Colonic mucosa (tissue), 4 donors: ENCODE data around the gene CCDC71. TPM values are rescaled to one million over a fixed set of nuclear protein-coding genes. Genes with fewer than 3 reads are reported as not detected.

Experiments used
- DNase-seq: peaks from one replicate; pipeline ENCODE4 v3.0.0-alpha.2; 2020
- H3K27ac ChIP-seq: fragments of 200-600 bp; one replicate; pipeline ENCODE4 v1.8.0; 2021
- H3K27me3 ChIP-seq: fragments of 200-600 bp; one replicate; pipeline ENCODE4 v1.8.0; 2021
- H3K36me3 ChIP-seq: fragments of 200-600 bp; one replicate; pipeline ENCODE4 v1.8.0; 2021
- H3K4me1 ChIP-seq: fragments of 200-600 bp; one replicate; pipeline ENCODE4 v1.8.0; 2021; ENCODE audit warnings: mild to moderate bottlenecking
- H3K4me3 ChIP-seq: fragments of 200-600 bp; one replicate; pipeline ENCODE4 v1.8.0; 2021
- H3K9ac ChIP-seq, 2 donors: one replicate each; pipeline ENCODE4 v1.7.0; 2013; ENCODE audit warnings: control low read depth in 2 of 2, low read depth in 2 of 2, low read length in 2 of 2
- H3K9me3 ChIP-seq: fragments of 200-600 bp; one replicate; pipeline ENCODE4 v1.8.0; 2021
- intact Hi-C: fragments of 100-400 bp; cut with DNase I; formaldehyde crosslinking; loops from one replicate; pipeline ENCODE4 v1.14.1; 2022
- total RNA-seq, 2 donors: library from RNA; stranded (reverse); fragmentation: NEBNext Ultra II Directional in 1 of 2; extraction: Animal tissue kit (Norgen Biotek cat#: 25700) in 1 of 2; gene quantifications; one replicate each; pipeline ENCODE4 v1.2.1, GENCODE V29; 2021
- TF ChIP-seq, protein P1 (sequence below): fragments of 200-600 bp; IDR thresholded peaks from one replicate; pipeline ENCODE4 v1.8.0; 2022; ENCODE audit warnings: antibody characterized with exemption, mild to moderate bottlenecking
- donor health status: healthy.
- donor health status: DM: no; HTN: no; CAD: no.
- donor health status: DM: no; HTN: no; CAD: no.

Gene CCDC71
- total RNA-seq, 2 donors from 2014 or later, result 17.8 to 22.6 TPM

DNA sequence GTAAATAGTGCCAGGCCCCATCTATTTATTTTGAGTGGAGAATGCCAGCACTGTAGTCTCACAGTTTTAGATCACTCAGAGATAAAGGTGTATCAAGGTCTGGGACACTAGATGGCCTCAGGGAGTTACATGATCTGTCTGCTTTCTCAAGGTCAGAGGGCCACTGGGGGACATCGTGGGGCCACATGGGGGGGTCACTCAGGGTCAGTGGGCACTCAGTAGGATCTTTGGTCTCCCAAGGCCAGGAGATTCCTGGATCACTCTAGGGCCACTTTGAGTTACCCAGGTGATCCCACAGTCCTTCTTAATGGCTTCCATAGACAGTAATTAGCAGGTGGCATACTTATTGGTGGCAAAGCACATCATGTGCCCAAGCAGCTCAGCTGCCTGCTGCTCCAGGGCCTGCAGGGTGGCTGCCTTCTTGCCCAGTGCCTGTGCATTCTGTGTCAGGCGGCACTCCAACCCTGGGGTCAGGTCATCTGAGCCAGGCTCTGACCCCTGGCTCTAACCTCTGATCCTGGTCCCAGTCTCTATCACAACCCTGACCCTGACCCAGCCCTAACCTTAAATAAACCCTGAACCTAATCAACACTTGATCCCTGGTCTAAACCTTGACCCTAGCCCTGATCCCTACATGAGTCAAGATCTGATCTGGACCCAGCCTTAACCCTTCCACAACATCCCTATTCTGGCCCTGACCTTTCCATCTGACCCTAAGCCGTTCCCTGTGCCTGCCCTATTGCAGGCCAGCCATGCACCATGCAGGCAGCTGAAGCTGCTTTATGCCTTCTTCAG lies 31.5 kb downstream of the CCDC71 start:
- no peaks in the 10 kb centered on the region for H3K27me3 ChIP-seq
- no peaks in the 10 kb centered on the region for H3K36me3 ChIP-seq
- H3K9me3 ChIP-seq, result no peaks in the 10 kb centered on the region
- TF ChIP-seq, protein P1, sequence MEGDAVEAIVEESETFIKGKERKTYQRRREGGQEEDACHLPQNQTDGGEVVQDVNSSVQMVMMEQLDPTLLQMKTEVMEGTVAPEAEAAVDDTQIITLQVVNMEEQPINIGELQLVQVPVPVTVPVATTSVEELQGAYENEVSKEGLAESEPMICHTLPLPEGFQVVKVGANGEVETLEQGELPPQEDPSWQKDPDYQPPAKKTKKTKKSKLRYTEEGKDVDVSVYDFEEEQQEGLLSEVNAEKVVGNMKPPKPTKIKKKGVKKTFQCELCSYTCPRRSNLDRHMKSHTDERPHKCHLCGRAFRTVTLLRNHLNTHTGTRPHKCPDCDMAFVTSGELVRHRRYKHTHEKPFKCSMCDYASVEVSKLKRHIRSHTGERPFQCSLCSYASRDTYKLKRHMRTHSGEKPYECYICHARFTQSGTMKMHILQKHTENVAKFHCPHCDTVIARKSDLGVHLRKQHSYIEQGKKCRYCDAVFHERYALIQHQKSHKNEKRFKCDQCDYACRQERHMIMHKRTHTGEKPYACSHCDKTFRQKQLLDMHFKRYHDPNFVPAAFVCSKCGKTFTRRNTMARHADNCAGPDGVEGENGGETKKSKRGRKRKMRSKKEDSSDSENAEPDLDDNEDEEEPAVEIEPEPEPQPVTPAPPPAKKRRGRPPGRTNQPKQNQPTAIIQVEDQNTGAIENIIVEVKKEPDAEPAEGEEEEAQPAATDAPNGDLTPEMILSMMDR, result no peak
- intact Hi-C loops, result no loop called here
- no peak for DNase-seq
- H3K9ac ChIP-seq, result no peak overlapping the region
- H3K4me3 ChIP-seq, result no peak overlapping the region
- H3K4me1 ChIP-seq, result peaks cover 8% of the 10 kb centered on the region
- no peak overlapping the region for H3K27ac ChIP-seq

DNA sequence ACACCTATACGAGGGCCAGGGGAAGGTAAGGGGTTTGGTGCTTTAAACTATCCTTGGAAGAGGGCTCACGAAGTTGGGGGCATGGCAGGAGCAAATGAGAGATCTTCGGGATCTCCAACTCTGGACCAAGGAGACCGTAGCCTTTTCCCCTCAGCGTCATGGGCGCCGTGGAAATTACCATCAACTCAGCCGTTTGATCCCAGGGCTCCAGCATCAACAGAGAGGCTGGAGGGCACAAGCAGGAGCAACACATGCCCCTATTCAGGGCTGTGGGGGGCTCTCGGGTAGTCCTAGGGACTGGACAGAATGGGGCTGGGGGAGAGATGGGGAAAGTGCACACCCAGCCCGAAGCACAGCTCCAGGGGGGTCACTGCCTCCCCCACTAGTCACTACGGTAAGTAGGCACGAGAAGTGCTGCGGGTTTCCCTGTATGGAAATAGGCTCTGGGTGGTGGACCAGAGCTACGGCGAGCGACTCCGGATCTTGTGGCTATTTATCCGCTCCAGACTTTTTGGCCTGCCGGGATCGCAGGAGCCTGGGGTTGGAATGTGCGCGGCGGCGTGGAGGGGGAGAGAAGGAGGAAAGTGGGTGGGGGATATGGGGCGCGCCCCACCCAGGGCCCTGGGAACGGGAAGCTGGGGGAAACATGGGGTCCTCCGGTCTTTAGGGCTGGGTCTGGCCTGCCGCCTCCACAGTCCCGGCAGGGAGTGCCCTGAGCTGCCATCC lies 32.7 kb downstream of the CCDC71 start:
- peak overlapping the region; percentile 69 for H3K27ac ChIP-seq
- DNase-seq, result peak; percentile 90
- intact Hi-C loops, result no loop called here
- TF ChIP-seq, protein P1, result no peak
- peak overlapping the region; percentile 68 to 76 for H3K9ac ChIP-seq
- peak overlapping the region; percentile 51 for H3K4me3 ChIP-seq
- H3K9me3 ChIP-seq, result no peaks in the 10 kb centered on the region
- H3K36me3 ChIP-seq, result no peaks in the 10 kb centered on the region
- peaks cover 8% of the 10 kb centered on the region for H3K4me1 ChIP-seq
- H3K27me3 ChIP-seq, result no peaks in the 10 kb centered on the region

DNA sequence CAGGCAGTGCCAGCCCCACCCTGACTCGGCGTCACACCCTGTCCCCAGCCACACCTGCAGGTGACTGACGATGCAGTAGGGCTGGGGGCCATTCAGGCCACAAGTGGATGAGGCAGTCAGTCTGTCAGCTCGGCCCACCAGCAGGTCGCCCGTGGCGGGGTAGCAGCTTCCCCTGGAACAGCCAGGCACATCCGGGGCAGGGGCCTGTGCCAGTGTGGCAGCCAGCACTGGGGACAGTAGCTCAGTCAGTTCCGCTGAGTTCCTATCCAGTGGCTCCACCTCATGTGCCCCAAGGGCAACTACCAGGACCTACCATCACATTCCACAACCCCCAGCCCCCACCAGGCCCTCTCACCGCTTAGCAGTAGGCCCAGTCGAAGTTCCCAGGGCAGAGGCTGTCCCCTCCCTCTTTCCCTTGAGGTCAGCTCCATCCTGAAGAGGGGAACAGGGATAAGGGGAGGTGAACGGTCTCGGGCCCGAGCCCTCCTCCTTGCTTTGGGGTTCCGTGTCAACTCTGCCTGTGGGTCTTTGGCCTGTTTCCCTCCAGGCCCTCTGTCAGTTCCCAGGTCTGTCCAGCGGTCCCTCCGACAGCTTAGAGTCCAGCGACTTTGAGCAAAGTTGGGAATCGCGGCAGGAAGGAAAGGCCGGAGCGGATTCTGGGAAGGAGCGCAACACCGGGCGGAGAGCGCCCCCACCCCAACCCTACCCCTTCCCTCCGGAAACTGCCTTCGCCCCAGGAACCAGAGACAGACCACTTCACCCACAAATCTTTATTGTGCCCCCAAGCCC lies 33.5 kb downstream of the CCDC71 start, which contains the start of gene LAMB2:
LAMB2 (minus strand) TSS at position 614 of the 789 bp plus-strand sequence; CDS start at position 431, 183 bp downstream.
- Histone ChIP-seq H3K27ac (peak within 1 kb of the TSS; percentile 69), H3K4me3 (peak within 1 kb of the TSS; percentile 51), H3K9ac (peak within 1 kb of the TSS; percentile 68 to 76), H3K4me1 (peaks cover 8% of the 10 kb centered on the region), H3K27me3 (no peaks in the 10 kb centered on the region), H3K9me3 (no peaks in the 10 kb centered on the region), H3K36me3 (no peaks in the 10 kb centered on the region)
- intact Hi-C loops, result no loop called here
- peak; percentile 90 for DNase-seq
- TF ChIP-seq, protein P1, result no peak

DNA sequence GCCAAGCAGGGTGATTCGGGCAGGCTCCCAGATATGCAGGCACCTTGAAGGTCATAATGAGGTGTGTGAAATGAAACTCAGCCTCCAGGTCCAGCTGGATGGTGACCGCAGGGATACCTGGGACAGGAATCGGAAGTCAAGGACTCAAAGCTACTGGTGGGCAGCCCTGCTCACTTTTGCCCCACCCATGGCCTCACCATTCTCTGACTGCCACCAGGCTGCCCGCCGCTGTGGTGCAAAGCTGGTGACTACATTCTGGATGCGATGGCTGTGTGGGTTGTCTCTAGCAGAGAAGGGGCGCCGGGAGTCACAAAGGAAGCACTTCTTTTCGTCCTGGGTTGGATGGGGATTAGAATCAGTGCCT lies 34.1 kb downstream of the CCDC71 start:
- H3K27me3 ChIP-seq, result no peaks in the 10 kb centered on the region

More for the DNA sequence above, 34.1 kb downstream of the CCDC71 start:
- Histone ChIP-seq H3K9ac (peak overlapping the region; percentile 54 to 68), H3K27ac (peak overlapping the region; percentile 69), H3K9me3 (no peaks in the 10 kb centered on the region), H3K4me1 (peaks cover 8% of the 10 kb centered on the region), H3K36me3 (no peaks in the 10 kb centered on the region), H3K4me3 (peak overlapping the region; percentile 51)
- no peak for DNase-seq
- TF ChIP-seq, protein P1, result no peak
- intact Hi-C loops, result no loop called here
